Stimulated activated CD4-positive, alpha-beta T cell treated with anti-CD3 and anti-CD28 coated beads, TNF-alpha, amount 100 ng/mL, for 1 hour (primary cell): ENCODE measurements around the gene ABRAXAS1.

Experiments
- DNase-seq, 3 donors: peaks; one replicate each; pipeline ENCODE4 v3.0.0-alpha.2; 2020; ENCODE audit warnings: low read depth in 3 of 3, low spot score in 1 of 3

The ABRAXAS1 gene

DNA sequence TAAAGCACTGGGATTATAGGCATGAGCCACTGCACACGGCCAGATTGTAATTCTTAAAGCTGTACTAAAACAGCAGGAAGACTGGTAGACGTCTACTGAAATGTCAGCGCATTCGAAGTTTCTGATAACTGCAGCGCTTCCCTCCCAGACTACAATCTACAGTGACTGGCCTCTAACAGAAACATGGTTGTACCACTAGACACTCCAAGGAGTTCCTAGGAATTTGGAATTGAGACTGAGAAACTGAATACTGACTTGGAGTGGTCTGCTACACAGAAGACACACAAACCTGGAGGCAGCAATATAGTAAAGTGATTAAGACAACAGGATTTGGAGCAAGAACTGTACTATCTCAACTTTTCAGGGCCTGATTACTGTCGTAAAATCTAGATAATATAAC lies 30.2 kb downstream of the ABRAXAS1 start:
- no peak for DNase-seq

DNA sequence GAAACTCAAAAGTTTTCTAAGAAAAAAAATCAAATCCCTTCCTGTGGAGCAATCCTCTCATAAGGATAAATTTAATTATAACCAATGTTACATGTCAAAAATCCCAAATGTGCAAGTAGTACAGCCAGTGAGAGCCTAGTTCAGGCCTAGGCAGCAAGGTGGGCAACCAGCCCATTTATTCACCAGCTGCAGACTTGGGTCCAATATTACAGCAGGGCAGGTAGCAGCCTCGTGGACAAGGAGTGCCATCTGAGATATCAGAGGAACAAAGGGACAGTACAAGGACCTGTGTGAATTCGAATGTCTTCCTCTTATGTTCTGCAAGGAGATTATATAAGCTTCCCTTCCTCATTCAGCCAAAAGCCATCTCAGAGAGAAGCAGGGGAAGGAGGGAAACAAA lies 35.9 kb downstream of the ABRAXAS1 start:
- DNase-seq: no peak

GRCh38 chr4:83440899-83441298 lies 44.0 kb downstream of the ABRAXAS1 start:
- no peak for DNase-seq

- DNase-seq: no peak
Measured at GRCh38 chr4:83440148-83440814, 44.6 kb downstream of the ABRAXAS1 start.

DNA sequence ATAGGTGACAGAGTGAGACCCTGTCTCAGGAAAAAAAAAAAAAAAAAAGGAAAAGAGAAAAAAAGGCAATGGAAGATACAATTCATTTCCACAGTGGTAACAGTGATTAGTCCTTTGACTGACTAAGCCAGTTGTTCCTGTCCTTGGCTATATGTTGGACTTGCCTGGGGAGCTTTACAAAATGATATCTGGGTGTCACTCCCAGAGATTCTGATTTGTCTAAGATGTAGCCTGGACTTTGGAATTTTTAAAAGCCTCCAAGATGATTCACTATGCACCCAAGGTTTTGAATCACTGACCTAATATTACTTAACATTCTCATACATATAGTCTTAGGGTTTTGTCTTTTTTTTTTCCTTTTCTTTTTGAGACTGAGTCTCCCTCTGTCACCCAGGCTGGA lies 46.2 kb downstream of the ABRAXAS1 start:
- no peak for DNase-seq

DNA sequence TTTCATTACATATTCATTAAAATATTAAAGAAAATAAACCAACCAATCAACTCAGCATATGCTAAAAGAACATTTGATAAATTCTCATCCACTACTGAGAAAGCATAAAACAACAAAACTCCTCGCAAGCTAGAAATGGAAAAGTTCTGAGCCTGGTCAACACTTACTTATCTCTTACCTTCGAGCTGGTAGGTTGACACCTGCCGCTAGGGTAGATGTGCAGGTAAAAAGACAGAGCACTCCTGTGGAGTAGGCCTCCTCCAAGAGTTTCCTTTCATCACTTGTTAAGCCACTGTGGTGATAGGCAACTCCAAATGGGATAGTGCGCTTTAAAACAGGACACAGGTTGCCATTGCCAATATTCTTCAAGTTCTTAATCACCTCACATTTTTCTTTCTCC lies 48.2 kb downstream of the ABRAXAS1 start:
- DNase-seq: no peak

DNA sequence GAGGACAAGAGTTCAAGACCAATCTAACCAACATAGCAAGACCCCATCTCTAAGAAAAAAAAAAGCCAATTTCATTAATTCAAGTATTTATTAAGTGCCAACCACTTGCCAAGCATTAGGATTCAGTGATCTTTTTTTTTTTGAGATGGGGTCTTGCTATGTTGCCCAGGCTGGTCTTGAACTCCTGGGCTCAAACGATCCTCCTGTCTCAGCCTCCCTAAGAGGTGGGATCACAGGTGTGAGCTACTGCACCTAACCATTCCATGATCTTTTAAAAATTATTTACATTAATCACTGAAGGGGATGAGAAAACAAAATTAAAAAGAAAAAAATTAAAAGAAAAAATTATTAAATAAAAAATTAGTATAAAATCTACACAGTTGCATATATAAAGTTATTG lies 53.7 kb downstream of the ABRAXAS1 start:
- no peak for DNase-seq

GRCh38 chr4:83418211-83418610 lies 66.7 kb downstream of the ABRAXAS1 start:
- no peak for DNase-seq

GRCh38 chr4:83417566-83417965 lies 67.3 kb downstream of the ABRAXAS1 start:
- no peak for DNase-seq

DNA sequence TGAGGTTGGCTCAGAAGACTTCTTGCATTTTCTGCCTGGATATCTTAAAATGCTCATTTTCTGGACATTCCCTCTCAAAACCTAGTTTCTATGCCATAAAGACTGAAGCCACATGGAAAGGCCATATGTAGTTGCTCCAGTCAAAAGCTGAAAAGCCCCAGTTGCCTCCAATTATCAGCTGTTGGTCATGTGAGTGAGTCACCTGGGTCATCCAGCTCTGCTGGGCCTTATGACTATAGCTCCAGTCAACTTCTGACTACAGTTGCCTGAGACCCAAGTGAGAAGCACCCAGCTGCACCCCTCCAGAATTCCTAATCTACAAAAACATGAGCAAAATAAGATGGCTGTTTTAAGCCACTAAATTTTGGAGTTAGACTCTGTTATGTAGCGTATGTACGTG lies 71.2 kb downstream of the ABRAXAS1 start:
- no peak for DNase-seq
